Measurements from ENCODE around the gene CD46.
"Not testable (repeated sequence)": the region's sequence is repeated elsewhere in the genome, so short reads cannot be mapped to it uniquely, and the experiment has no call there.

The CD46 gene

DNA sequence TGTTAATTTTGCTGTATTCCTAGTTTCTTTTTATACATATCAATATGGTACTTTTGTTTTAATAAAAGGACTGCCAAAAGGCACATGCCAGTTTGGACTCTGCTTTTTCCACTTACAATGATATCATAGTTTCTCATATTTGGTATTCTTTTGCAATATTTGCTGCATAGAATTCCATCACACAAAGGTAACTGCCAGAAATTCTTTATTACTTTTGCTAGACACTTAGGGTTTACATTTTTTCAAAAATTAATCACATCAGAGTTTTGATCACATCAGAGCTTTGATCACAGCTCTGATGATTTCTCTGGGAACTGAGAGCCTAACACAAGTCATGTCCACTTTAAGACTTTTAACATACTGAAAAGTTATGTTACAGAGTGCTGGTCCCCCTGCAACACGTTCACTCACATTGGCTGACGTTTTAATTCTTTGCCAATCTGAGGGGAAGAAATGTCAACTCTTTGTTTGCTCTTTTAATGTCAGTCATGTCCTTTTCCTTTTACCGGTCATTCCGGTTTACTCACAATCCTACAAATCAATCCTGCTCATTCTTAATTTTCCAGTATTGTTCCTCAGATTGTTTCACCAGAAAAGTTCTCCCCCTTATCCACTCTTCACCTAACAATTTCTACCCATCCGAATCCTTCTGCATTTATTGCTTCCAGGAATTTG is 1.1 kb upstream of the CD46 start:
- no peaks in the 10 kb centered on the region for H3K27me3 ChIP-seq (ENCODE audit: insufficient read depth, poor library complexity, severe bottlenecking)
- DNase-seq (ENCODE audit: low read depth in 1 of 2, low spot score in 1 of 2) = no peak
- peak overlapping the region; percentile 85 for H3K27ac ChIP-seq (replicated peaks)
- TF ChIP-seq POLR2AphosphoS5 (IDR thresholded peaks at IDR 0.05; ENCODE audit: low read depth) (no peak), GABPA (IDR thresholded peaks at IDR 0.05; ENCODE audit: low read depth) (no peak), SPI1 (IDR thresholded peaks at IDR 0.05; ENCODE audit: borderline replicate concordance, low read depth) (no peak)
- TF ChIP-seq, protein P1, sequence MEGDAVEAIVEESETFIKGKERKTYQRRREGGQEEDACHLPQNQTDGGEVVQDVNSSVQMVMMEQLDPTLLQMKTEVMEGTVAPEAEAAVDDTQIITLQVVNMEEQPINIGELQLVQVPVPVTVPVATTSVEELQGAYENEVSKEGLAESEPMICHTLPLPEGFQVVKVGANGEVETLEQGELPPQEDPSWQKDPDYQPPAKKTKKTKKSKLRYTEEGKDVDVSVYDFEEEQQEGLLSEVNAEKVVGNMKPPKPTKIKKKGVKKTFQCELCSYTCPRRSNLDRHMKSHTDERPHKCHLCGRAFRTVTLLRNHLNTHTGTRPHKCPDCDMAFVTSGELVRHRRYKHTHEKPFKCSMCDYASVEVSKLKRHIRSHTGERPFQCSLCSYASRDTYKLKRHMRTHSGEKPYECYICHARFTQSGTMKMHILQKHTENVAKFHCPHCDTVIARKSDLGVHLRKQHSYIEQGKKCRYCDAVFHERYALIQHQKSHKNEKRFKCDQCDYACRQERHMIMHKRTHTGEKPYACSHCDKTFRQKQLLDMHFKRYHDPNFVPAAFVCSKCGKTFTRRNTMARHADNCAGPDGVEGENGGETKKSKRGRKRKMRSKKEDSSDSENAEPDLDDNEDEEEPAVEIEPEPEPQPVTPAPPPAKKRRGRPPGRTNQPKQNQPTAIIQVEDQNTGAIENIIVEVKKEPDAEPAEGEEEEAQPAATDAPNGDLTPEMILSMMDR (IDR thresholded peaks at IDR 0.05; ENCODE audit: insufficient read depth, low read length) = no peak
- TF ChIP-seq, protein P2, sequence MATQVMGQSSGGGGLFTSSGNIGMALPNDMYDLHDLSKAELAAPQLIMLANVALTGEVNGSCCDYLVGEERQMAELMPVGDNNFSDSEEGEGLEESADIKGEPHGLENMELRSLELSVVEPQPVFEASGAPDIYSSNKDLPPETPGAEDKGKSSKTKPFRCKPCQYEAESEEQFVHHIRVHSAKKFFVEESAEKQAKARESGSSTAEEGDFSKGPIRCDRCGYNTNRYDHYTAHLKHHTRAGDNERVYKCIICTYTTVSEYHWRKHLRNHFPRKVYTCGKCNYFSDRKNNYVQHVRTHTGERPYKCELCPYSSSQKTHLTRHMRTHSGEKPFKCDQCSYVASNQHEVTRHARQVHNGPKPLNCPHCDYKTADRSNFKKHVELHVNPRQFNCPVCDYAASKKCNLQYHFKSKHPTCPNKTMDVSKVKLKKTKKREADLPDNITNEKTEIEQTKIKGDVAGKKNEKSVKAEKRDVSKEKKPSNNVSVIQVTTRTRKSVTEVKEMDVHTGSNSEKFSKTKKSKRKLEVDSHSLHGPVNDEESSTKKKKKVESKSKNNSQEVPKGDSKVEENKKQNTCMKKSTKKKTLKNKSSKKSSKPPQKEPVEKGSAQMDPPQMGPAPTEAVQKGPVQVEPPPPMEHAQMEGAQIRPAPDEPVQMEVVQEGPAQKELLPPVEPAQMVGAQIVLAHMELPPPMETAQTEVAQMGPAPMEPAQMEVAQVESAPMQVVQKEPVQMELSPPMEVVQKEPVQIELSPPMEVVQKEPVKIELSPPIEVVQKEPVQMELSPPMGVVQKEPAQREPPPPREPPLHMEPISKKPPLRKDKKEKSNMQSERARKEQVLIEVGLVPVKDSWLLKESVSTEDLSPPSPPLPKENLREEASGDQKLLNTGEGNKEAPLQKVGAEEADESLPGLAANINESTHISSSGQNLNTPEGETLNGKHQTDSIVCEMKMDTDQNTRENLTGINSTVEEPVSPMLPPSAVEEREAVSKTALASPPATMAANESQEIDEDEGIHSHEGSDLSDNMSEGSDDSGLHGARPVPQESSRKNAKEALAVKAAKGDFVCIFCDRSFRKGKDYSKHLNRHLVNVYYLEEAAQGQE (IDR thresholded peaks at IDR 0.05; ENCODE audit: insufficient replicate concordance, low read depth) = no peak
- peak overlapping the region; percentile 89 for H3K4me3 ChIP-seq (replicated peaks; ENCODE audit: insufficient read depth, low read length)

DNA sequence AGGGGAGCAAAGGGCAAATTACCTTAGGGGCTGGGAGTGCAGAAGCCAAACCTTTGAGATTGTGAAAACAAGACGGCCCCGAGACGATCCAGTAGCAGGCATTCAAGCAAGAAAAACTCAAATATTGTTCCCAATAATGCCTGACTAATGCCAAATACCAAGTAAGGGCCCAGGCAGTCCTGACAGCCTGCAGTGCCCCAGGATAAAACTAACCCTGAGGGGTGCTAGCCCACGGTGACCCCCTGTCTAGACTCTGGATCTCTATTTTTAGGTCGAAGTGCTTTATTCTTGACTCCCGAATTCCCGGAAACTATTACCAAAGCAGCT is 428 bp upstream of the CD46 start:
- peak overlapping the region; percentile 85 for H3K27ac ChIP-seq (replicated peaks)
- H3K27me3 ChIP-seq (ENCODE audit: insufficient read depth, poor library complexity, severe bottlenecking); DNase-seq (ENCODE audit: low read depth in 1 of 2, low spot score in 1 of 2): not testable (repeated sequence)
- peak overlapping the region; percentile 89 for H3K4me3 ChIP-seq (replicated peaks; ENCODE audit: insufficient read depth, low read length)

DNA sequence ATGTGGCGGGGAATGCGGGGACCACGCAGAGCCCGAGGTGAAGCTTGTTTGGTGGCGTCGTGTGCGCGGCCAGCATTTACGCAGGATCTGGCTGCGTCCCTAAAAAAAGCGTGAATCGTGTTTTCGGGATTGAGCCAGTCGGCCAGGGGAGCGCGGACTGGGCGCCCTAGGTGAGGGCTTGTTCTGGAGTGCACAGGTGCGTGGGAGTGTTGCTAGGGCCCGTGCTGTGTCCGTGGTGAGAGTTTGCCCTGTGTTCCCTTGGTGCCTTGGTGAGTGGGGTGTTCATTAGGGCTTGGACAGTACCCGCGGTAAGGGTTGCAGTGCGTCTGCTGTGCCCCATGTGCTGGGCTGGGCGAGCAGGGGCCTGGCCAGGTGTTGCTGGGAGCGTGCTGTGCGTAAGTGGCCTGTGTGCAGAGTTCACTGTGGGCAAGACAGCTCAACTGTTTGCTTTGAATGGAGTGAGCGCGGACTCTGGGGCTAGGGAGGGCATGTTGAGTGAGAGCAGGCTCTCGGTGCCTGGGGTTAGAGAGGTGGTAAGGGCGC is 673 bp downstream of the CD46 start:
- Histone ChIP-seq H3K4me3 (replicated peaks; ENCODE audit: insufficient read depth, low read length) (peak overlapping the region; percentile 89), H3K27me3 (ENCODE audit: insufficient read depth, poor library complexity, severe bottlenecking) (no peaks in the 10 kb centered on the region), H3K27ac (replicated peaks) (peak overlapping the region; percentile 85)
- peak; percentile 30 to 56 for DNase-seq (ENCODE audit: low read depth in 1 of 2, low spot score in 1 of 2)
- TF ChIP-seq SPI1 (IDR thresholded peaks at IDR 0.05; ENCODE audit: borderline replicate concordance, low read depth) (no peak), GABPA (IDR thresholded peaks at IDR 0.05; ENCODE audit: low read depth) (no peak), POLR2AphosphoS5 (IDR thresholded peaks at IDR 0.05; ENCODE audit: low read depth) (no peak; the same call in 1 of the 2 replicates)
- TF ChIP-seq, protein P2 (IDR thresholded peaks at IDR 0.05; ENCODE audit: insufficient replicate concordance, low read depth) = no peak
- TF ChIP-seq, protein P1 (IDR thresholded peaks at IDR 0.05; ENCODE audit: insufficient read depth, low read length) = no peak

DNA sequence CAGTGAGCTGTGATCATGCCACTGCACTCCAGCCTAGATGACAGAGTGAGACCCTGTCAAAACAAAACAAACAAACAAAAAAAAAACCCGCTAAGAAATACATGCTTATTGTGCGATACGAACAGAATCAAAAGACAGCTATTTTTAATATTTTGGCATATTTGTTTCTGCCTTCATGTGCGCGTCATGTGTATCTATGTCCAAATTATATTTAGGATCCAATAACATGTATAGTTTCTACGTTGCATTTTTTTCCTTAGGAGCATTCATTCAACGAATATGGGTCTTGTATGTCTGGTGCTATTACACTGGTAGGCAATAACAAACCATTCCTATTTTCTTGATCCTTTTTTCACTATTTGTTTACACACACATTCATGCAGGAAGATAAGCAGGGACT is 1.8 kb downstream of the CD46 start:
- peak overlapping the region; percentile 89 for H3K4me3 ChIP-seq (replicated peaks; ENCODE audit: insufficient read depth, low read length)
- peak overlapping the region; percentile 85 for H3K27ac ChIP-seq (replicated peaks)
- TF ChIP-seq POLR2AphosphoS5 (IDR thresholded peaks at IDR 0.05; ENCODE audit: low read depth) = no peak
- TF ChIP-seq GABPA (IDR thresholded peaks at IDR 0.05; ENCODE audit: low read depth) = no peak
- TF ChIP-seq SPI1 (IDR thresholded peaks at IDR 0.05; ENCODE audit: borderline replicate concordance, low read depth) = no peak
- TF ChIP-seq, protein P1 (IDR thresholded peaks at IDR 0.05; ENCODE audit: insufficient read depth, low read length) = no peak
- TF ChIP-seq, protein P2 (IDR thresholded peaks at IDR 0.05; ENCODE audit: insufficient replicate concordance, low read depth) = no peak
- H3K27me3 ChIP-seq (ENCODE audit: insufficient read depth, poor library complexity, severe bottlenecking) = no peaks in the 10 kb centered on the region
- DNase-seq (ENCODE audit: low read depth in 1 of 2, low spot score in 1 of 2) = no peak

Data from HL-60 (cell line).